ENCODE measurements around the gene OR52J3. TPM values are rescaled to one million over a fixed set of nuclear protein-coding genes. Genes with fewer than 3 reads are reported as not detected.
A peak's percentile ranks its signal among the peaks of the same experiment; 100 is the strongest.
"Not testable (repeated sequence)": the region's sequence is repeated elsewhere in the genome, so short reads cannot be mapped to it uniquely, and the experiment has no call there.

Gene OR52J3
- total RNA-seq, 1 experiment from 2014 or later: not detected

DNA sequence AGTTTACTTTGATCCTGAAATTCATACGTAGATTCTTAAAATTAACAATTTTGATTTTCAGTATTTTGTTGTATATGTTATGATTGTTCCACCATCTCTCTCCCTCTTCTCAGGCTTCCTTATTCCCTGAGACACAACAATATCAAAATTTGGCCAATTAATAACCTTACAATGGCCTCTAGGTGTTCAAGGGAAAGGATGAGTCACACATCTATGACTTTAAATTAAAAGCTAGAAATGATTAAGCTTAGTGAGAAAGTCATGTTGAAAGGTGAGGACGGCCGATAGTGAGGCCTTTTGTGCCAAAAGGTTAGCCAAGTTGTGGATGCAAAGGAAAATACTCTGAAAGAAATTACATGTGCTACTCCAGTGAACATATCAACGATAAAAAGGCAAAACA lies 5.5 kb upstream of the OR52J3 start:
- CTCF ChIA-PET: no interaction called here
- Mint-ChIP-seq H3K27me3 (ENCODE audit: unreplicated experiment) (no peaks in the 10 kb centered on the region), H3K36me3 (ENCODE audit: insufficient read depth, unreplicated experiment) (no peaks in the 10 kb centered on the region), H3K9me3 (ENCODE audit: low read depth, unreplicated experiment) (peaks cover 4% of the 10 kb centered on the region), H3K27ac (ENCODE audit: unreplicated experiment) (peak overlapping the region; percentile 46), H3K4me1 (ENCODE audit: low read depth, unreplicated experiment) (peaks cover 11% of the 10 kb centered on the region), H3K4me3 (ENCODE audit: low read depth, unreplicated experiment) (no peak overlapping the region)
- BruUV-seq (replicated peaks): no TSS peak
- DNase-seq: no peak
- intact Hi-C loops (cut with micrococcal nuclease; ENCODE audit: unreplicated experiment): no loop called here
- TF ChIP-seq CTCF (IDR thresholded peaks at IDR 0.05; ENCODE audit: unreplicated experiment): no peak

DNA sequence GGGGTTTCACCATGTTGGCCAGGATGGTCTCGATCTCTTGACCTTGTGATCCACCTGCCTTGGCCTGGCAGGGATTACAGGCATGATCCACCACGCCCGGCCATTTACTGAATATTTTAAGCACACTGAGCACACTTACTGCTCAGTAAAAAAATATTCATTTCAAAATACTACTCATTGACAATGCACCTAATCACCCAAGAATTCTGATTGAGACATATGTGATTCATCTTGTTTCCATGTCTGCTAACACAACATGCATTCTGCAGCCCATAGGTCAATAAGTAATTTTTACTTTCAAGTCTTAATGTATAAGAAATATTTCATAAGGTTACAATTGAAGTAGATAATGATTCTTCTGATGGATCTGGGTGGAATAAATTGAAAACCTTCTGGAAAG lies 4.2 kb upstream of the OR52J3 start:
- Mint-ChIP-seq H3K27ac (ENCODE audit: unreplicated experiment) (no peak overlapping the region), H3K36me3 (ENCODE audit: insufficient read depth, unreplicated experiment) (no peaks in the 10 kb centered on the region), H3K27me3 (ENCODE audit: unreplicated experiment) (no peaks in the 10 kb centered on the region), H3K4me1 (ENCODE audit: low read depth, unreplicated experiment) (peaks cover 11% of the 10 kb centered on the region), H3K9me3 (ENCODE audit: low read depth, unreplicated experiment) (peaks cover 4% of the 10 kb centered on the region), H3K4me3 (ENCODE audit: low read depth, unreplicated experiment) (no peak overlapping the region)
- CTCF ChIA-PET: no interaction called here
- intact Hi-C loops (cut with micrococcal nuclease; ENCODE audit: unreplicated experiment): no loop called here
- no peak for TF ChIP-seq CTCF (IDR thresholded peaks at IDR 0.05; ENCODE audit: unreplicated experiment)
- DNase-seq: no peak
- BruUV-seq (replicated peaks): no TSS peak

GRCh38 chr11:5043380-5043779 lies 2.9 kb upstream of the OR52J3 start:
- BruUV-seq (replicated peaks): no TSS peak
- Mint-ChIP-seq H3K4me3 (ENCODE audit: low read depth, unreplicated experiment) (no peak overlapping the region), H3K36me3 (ENCODE audit: insufficient read depth, unreplicated experiment) (no peaks in the 10 kb centered on the region), H3K27ac (ENCODE audit: unreplicated experiment) (no peak overlapping the region), H3K27me3 (ENCODE audit: unreplicated experiment) (no peaks in the 10 kb centered on the region), H3K4me1 (ENCODE audit: low read depth, unreplicated experiment) (peaks cover 11% of the 10 kb centered on the region), H3K9me3 (ENCODE audit: low read depth, unreplicated experiment) (no peaks in the 10 kb centered on the region)
- TF ChIP-seq CTCF (IDR thresholded peaks at IDR 0.05; ENCODE audit: unreplicated experiment): no peak
- DNase-seq: no peak
- CTCF ChIA-PET: no interaction called here
- intact Hi-C loops (cut with micrococcal nuclease; ENCODE audit: unreplicated experiment): no loop called here

GRCh38 chr11:5046754-5047330 lies 516 bp downstream of the OR52J3 start:
- DNase-seq: no peak
- Mint-ChIP-seq H3K27ac (ENCODE audit: unreplicated experiment) (no peak overlapping the region), H3K36me3 (ENCODE audit: insufficient read depth, unreplicated experiment) (no peaks in the 10 kb centered on the region), H3K4me1 (ENCODE audit: low read depth, unreplicated experiment) (no peaks in the 10 kb centered on the region), H3K4me3 (ENCODE audit: low read depth, unreplicated experiment) (no peak overlapping the region), H3K9me3 (ENCODE audit: low read depth, unreplicated experiment) (no peaks in the 10 kb centered on the region), H3K27me3 (ENCODE audit: unreplicated experiment) (no peaks in the 10 kb centered on the region)
- no peak for TF ChIP-seq CTCF (IDR thresholded peaks at IDR 0.05; ENCODE audit: unreplicated experiment)
- BruUV-seq (replicated peaks): no TSS peak
- intact Hi-C loops (cut with micrococcal nuclease; ENCODE audit: unreplicated experiment): no loop called here
- CTCF ChIA-PET: no interaction called here

GRCh38 chr11:5058679-5059078 lies 12.4 kb downstream of the OR52J3 start:
- DNase-seq; H3K4me3 Mint-ChIP-seq (ENCODE audit: low read depth, unreplicated experiment); H3K4me1 Mint-ChIP-seq (ENCODE audit: low read depth, unreplicated experiment); intact Hi-C loops (cut with micrococcal nuclease; ENCODE audit: unreplicated experiment); H3K36me3 Mint-ChIP-seq (ENCODE audit: insufficient read depth, unreplicated experiment); CTCF ChIA-PET; BruUV-seq (replicated peaks); H3K27ac Mint-ChIP-seq (ENCODE audit: unreplicated experiment); H3K9me3 Mint-ChIP-seq (ENCODE audit: low read depth, unreplicated experiment): not testable (repeated sequence)
- peaks cover 13% of the 10 kb centered on the region for H3K27me3 Mint-ChIP-seq (ENCODE audit: unreplicated experiment)

All from Calu3 (cell line).